Omental fat pad (tissue), 4 donors: Measurements from ENCODE around the gene PRPSAP1. TPM values are rescaled to one million over a fixed set of nuclear protein-coding genes. Genes with fewer than 3 reads are reported as not detected.
A peak's percentile ranks its signal among the peaks of the same experiment; 100 is the strongest.

ENCODE experiments used
- ATAC-seq: fragments of 150-250 bp; one replicate; pipeline ENCODE4 v1.9.1; 2016; ENCODE audit warnings: mild to moderate bottlenecking, moderate library complexity; ENCODE audit not compliant: low FRiP score
- DNase-seq: peaks from one replicate; pipeline ENCODE4 v3.0.0-alpha.2; 2019; ENCODE audit warnings: low spot score
- total RNA-seq, 4 donors: library from RNA; depleted of rRNA; stranded (reverse); fragments of >200 nt; gene quantifications; one replicate each; pipeline ENCODE4 v1.1.0, GENCODE V29; 2016
- TF ChIP-seq, protein P1 (sequence below), 3 donors: fragments of 450-650 bp; IDR thresholded peaks; one replicate each; pipeline ENCODE4 v1.5.1; 2016 to 2017; ENCODE audit warnings: antibody characterized with exemption in 3 of 3, mild to moderate bottlenecking in 3 of 3, moderate library complexity in 2 of 3

The PRPSAP1 gene
- total RNA-seq, 4 donors from 2014 or later: 31.3 to 80.4 (median 53.7) TPM

DNA sequence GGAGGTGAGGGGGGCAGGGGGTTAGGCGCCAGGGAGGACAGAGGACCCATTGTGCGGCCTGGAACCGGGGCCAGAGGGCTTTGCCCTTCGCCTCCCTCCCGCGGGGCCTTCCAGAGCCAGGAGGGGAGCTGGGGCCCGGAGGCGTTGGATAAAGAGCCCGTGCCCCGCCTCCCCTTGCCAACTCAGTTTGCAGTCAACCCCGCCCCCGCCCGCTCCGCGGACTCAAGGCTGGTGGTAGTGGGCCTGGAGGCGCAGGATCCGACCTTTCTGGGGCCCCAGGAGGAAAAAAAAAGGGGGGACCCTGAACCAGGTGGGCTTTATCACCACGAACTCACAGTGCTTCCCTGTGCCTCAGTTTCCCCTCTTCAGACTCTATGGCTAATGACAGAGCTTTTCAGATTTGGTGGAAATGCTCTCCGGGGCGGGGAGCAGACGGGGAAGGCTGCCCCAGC is 28.7 kb upstream of the PRPSAP1 start:
- TF ChIP-seq, protein P1, sequence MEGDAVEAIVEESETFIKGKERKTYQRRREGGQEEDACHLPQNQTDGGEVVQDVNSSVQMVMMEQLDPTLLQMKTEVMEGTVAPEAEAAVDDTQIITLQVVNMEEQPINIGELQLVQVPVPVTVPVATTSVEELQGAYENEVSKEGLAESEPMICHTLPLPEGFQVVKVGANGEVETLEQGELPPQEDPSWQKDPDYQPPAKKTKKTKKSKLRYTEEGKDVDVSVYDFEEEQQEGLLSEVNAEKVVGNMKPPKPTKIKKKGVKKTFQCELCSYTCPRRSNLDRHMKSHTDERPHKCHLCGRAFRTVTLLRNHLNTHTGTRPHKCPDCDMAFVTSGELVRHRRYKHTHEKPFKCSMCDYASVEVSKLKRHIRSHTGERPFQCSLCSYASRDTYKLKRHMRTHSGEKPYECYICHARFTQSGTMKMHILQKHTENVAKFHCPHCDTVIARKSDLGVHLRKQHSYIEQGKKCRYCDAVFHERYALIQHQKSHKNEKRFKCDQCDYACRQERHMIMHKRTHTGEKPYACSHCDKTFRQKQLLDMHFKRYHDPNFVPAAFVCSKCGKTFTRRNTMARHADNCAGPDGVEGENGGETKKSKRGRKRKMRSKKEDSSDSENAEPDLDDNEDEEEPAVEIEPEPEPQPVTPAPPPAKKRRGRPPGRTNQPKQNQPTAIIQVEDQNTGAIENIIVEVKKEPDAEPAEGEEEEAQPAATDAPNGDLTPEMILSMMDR (IDR thresholded peaks at IDR 0.05): no peak
- DNase-seq: peak; percentile 48
- ATAC-seq: no peak

DNA sequence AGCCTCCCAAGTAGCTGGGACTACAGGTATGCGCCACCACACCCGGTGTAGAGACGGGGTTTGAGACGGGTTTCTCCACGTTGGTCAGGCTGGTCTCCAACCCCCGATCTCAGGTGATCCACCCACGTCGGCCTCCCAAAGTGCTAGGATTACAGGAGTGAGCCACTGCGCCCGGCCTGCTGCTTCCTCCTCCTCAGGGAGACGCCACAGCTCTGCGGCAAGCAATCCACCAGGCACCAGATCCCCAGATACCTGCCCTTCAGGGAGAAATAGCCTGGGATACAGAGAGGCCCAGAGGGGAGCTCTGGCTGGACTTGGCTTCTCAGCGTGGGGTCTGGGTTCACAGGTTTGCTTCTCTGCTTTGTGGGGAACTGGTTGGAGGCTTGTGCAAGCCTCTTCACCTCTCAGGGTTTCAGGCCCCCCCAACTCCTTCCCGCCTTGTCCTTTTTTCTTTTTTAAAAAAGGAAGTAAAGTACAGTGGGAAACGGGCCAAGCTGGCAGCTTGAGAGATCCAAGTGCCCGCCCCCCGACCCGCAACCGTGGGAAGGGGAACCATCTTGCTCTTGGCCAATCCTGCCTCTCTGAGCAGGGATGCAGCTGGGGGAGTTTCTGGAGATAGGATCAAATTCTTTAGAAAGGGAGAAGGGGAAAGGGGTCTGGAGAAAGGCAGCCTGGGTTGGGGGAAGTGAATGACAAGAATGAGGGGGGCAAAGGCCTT is 28.1 kb upstream of the PRPSAP1 start:
- TF ChIP-seq, protein P1 (IDR thresholded peaks at IDR 0.05): no peak
- DNase-seq (no peak), ATAC-seq (no peak)

DNA sequence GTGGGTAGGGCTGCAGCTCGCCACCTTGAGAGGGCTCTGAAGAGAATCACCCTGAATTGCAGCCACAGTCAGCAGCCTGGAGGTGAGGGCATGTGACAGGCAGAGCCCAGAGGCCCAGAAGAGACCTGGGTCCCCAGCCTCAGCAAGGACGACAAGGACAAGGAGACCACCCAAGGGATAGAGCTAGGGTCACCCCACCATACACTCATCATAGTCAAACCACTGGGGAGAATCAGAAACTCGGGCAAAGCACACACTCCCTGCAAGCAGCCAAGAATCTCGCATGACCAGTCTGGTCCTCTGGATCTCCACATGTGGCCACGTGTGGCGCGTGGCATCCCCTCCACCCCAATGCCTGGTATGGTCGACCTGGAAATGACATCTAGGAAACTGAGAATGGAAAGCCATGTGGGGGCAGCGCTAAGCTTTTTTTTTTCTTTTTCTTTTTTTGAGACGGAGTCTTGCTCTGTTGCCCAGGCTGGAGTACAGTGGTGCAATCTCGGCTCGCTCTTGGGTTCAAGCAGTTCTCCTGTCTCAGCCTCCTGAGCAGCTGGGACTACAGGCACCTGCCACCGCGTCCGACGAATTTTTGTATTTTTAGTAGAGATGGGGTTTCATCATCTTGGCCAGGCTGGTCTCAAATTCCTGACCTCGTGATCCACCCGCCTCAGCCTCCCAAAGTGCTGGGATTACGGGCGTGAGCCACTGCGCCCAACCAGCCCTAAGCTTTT is 26.1 kb upstream of the PRPSAP1 start:
- DNase-seq (no peak), ATAC-seq (no peak)
- TF ChIP-seq, protein P1 (IDR thresholded peaks at IDR 0.05): no peak

DNA sequence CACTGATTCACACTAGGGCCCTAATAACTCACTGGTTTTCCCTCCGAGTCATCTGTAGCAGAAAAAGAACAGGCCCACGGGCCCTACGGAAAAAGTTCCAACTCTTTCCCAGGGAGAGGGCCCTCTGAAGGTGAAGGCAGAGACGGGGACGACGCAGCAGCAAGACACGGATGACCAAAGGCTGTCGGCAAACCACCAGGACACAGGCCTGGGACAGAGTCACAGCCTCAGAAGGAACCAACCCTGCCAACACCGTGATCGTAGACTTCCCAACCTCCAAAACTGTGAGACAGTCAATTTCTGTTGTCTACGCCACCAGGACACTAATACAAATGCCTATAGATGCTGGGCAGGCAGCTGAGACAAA is 25.5 kb upstream of the PRPSAP1 start:
- no peak for ATAC-seq
- TF ChIP-seq, protein P1 (IDR thresholded peaks at IDR 0.05): no peak
- DNase-seq: no peak

DNA sequence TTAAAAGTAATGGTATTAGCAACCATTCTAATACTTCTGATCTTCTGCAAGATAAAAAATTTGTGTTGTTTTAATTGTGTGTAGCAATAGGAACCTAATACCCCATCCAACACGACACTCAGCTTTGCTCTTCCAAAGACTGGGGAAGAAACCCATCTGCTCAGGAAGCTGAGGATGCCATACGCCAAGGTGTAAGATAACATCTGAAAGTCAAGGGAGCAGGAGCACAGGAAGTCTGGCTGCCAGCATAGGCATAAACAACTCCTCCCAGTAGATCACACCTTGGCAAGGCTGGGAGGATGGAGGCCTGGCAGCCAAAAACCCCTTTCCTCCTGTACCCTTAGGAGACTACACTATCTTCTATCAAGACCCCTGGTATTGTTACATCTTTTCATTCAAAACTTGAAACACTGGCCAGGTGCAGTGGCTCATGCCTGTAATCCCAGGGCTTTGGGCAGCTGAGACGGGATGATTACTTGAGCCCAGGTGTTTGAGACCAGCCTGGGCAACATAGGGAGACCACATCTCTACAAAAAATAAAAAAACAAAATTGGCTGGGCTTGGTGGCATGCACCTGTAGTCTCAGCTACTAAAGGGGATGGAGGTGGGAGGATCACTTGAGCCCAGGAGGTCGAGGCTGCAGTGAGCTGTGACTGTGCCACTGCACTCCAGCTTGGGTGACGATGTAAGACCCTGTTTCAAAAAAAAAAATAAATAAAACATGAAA is 25.0 kb upstream of the PRPSAP1 start:
- ATAC-seq: no peak
- no peak for DNase-seq
- TF ChIP-seq, protein P1 (IDR thresholded peaks at IDR 0.05): no peak

DNA sequence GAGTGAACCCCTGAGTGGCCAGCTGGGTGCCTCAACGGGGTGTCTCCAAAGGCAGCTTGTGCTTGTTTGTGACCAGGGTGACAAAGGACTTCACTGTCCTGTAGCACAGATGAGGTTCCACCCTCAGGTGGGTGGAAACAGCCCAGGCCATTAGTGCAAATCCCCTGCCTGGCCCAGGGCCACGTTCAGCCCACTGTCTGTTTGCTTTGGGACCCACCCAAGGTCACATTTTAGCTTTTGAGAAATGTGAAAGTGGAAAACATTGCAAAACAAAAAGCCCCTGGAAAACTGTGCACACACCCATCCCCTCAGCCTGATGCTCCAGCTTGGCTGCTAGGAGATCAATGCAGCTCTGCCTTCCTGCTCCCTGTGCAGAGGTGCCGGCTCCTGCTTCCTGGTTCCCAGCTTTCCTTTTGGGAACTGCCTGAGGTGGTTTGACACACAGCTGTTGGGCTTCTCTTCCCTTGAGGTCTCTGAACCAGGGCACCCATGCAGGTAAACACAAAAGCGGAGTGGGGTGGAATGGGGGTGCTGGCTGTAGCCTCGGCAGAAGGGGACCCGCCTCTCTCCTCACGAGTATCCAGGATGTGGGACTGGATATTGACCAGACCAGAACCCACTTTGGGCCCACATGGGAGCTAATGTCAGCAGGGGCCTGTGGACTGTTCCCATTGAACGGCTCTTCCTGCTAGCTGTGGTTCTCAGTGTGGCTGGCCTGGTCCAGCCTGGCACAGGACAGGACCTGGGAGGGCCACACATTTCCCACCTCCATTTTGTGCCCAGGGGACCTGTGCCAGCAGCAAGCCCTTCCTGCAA is 22.8 kb upstream of the PRPSAP1 start:
- DNase-seq: no peak
- ATAC-seq: no peak
- TF ChIP-seq, protein P1 (IDR thresholded peaks at IDR 0.05): no peak
